H1 (cell line): Measurements from ENCODE around the gene NMRK2. TPM values are rescaled to one million over a fixed set of nuclear protein-coding genes. Genes with fewer than 3 reads are reported as not detected.
A peak's percentile ranks its signal among the peaks of the same experiment; 100 is the strongest.

Source experiments
- ATF2 ChIP-seq: IDR thresholded peaks from 2 replicates; pipeline ENCODE4 v1.6.1; 2012; ENCODE audit warnings: low read length, inconsistent platforms
- CBX5 ChIP-seq: fragments of 300-800, 300-1000 bp; sonication (generic); IDR thresholded peaks from 2 replicates; pipeline ENCODE4 v1.7.1; 2016; ENCODE audit warnings: antibody characterized with exemption, low read length, low read depth
- CTBP2 ChIP-seq: IDR thresholded peaks from 2 replicates; pipeline ENCODE4 v1.7.0; 2011; ENCODE audit warnings: borderline replicate concordance, mild to moderate bottlenecking, moderate library complexity, mixed read lengths, low read length; ENCODE audit not compliant: insufficient read depth, insufficient read length
- FOSL1 ChIP-seq: IDR thresholded peaks from 2 replicates; pipeline ENCODE4 v1.6.1; 2011; ENCODE audit warnings: mild to moderate bottlenecking, low read depth, low read length, moderate library complexity; ENCODE audit not compliant: insufficient read depth
- GABPA ChIP-seq: IDR thresholded peaks from 2 replicates; pipeline ENCODE4 v1.6.1; 2011; ENCODE audit warnings: mild to moderate bottlenecking, low read length, moderate library complexity, borderline replicate concordance; ENCODE audit not compliant: insufficient read depth
- HDAC2 ChIP-seq, 2 experiments: fragments of 300-600 bp in 1 of 2; sonication (generic) in 1 of 2; IDR thresholded peaks; 2 replicates each; pipeline ENCODE4 v1.6.1; 2011 to 2012; ENCODE audit warnings: low read depth in 2 of 2, low read length in 2 of 2, mild to moderate bottlenecking in 2 of 2, moderate library complexity in 2 of 2, borderline replicate concordance in 1 of 2, inconsistent platforms in 1 of 2
- JUND ChIP-seq: IDR thresholded peaks from 2 replicates; pipeline ENCODE4 v1.6.1; 2011; ENCODE audit warnings: mild to moderate bottlenecking, improper control_type of control experiment, low read length
- KDM1A ChIP-seq: fragments of 200-600, 300-600 bp; sonication (generic); IDR thresholded peaks from 2 replicates; pipeline ENCODE4 v1.7.1; 2016; ENCODE audit warnings: mild to moderate bottlenecking, low read length, borderline replicate concordance
- KDM5A ChIP-seq: fragments of 200-600 bp; IDR thresholded peaks from 2 replicates; pipeline ENCODE4 v1.7.1; 2012; ENCODE audit warnings: mild to moderate bottlenecking, low read length, inconsistent platforms, mixed read lengths
- NANOG ChIP-seq: IDR thresholded peaks from 2 replicates; pipeline ENCODE4 v1.6.1; 2011; ENCODE audit warnings: low read length, low read depth, mild to moderate bottlenecking, inconsistent platforms; ENCODE audit not compliant: insufficient read depth, poor library complexity, severe bottlenecking
- POLR2A ChIP-seq, 2 experiments: IDR thresholded peaks; 1 replicate in 1 of 2; 2 replicates in 1 of 2; pipeline ENCODE4 v1.6.1; 2011; ENCODE audit warnings: low read depth in 2 of 2, low read length in 2 of 2, mild to moderate bottlenecking in 2 of 2; ENCODE audit errors: control extremely low read depth in 1 of 2
- RBBP5 ChIP-seq: IDR thresholded peaks from 2 replicates; pipeline ENCODE4 v1.7.1; 2012; ENCODE audit warnings: low read depth, mild to moderate bottlenecking, inconsistent platforms, low read length, moderate library complexity, borderline replicate concordance
- SAP30 ChIP-seq: fragments of 300-600 bp; sonication (generic); IDR thresholded peaks from 2 replicates; pipeline ENCODE4 v1.7.1; 2012; ENCODE audit warnings: low read length, moderate library complexity, mild to moderate bottlenecking, inconsistent platforms; ENCODE audit not compliant: insufficient read depth, insufficient replicate concordance
- SIN3A ChIP-seq, 2 experiments: IDR thresholded peaks in 1 of 2; conservative IDR thresholded peaks in 1 of 2; 2 replicates each; pipeline ENCODE4 v1.6.1; 2011 to 2012; ENCODE audit warnings: low read length in 2 of 2, improper control_type of control experiment in 1 of 2, low read depth in 1 of 2, mild to moderate bottlenecking in 1 of 2
- SRF ChIP-seq: IDR thresholded peaks from 2 replicates; pipeline ENCODE4 v1.6.1; 2011; ENCODE audit warnings: mild to moderate bottlenecking, low read depth, low read length, moderate library complexity
- SUZ12 ChIP-seq: fragments of 200-600 bp; sonication (generic); IDR thresholded peaks from 2 replicates; pipeline ENCODE4 v1.6.1; 2012; ENCODE audit warnings: mild to moderate bottlenecking, inconsistent platforms, low read length, moderate library complexity, mixed read lengths
- TAF1 ChIP-seq: IDR thresholded peaks from 2 replicates; pipeline ENCODE4 v1.6.1; 2011; ENCODE audit warnings: mild to moderate bottlenecking, low read depth, low read length
- USF2 ChIP-seq: IDR thresholded peaks from 2 replicates; pipeline ENCODE4 v1.6.1; 2011; ENCODE audit warnings: low read length, improper control_type of control experiment
- ZNF274 ChIP-seq: IDR thresholded peaks from 2 replicates; pipeline ENCODE4 v1.7.0; 2012; ENCODE audit warnings: low read length, borderline replicate concordance; ENCODE audit errors: extremely low read depth
- polyA plus RNA-seq, 7 experiments: library from polyadenylated mRNA; depleted of rRNA in 3 of 7; stranded (reverse) in 5 of 7; unstranded in 2 of 7; fragments of >200 nt in 5 of 7; fragments of 200-250 nt in 2 of 7; gene quantifications; 1 replicate in 5 of 7; 2 replicates in 1 of 7; 4 replicates in 1 of 7; pipeline versions ENCODE4 v1.2.1 to v1.2.3, GENCODE V29; 2011 to 2013; ENCODE audit warnings: missing spikeins in 2 of 7, mixed read lengths in 2 of 7
- total RNA-seq: library from RNA; stranded (reverse); fragmentation: NEBNext Ultra II Directional; extraction: Animal tissue kit (Norgen Biotek cat#: 25700); gene quantifications from 2 replicates; pipeline ENCODE4 v1.2.1, GENCODE V29; 2021

NMRK2 gene
- total and polyA plus RNA-seq, 2 of the 8 experiments (the other 6 are each of a cell fraction or from before 2014, with no cell fraction given): 87.4 to 206 TPM

GRCh38 chr19:3968556-3969434 lies 35.9 kb downstream of the NMRK2 start (continued):
- TF ChIP-seq ATF2 (peak; percentile 100), TAF1 (no peak; the same call in 1 of the 2 replicates), SUZ12 (no peak), CBX5 (no peak), NANOG (no peak), RBBP5 (no peak), JUND (peak; percentile 100), SRF (peak; percentile 99), USF2 (0 out of 2 replicates have a peak, but pooled peaks have one; percentile 9), KDM1A (no peak; the same call in 1 of the 2 replicates), CTBP2 (no peak), GABPA (no peak), KDM5A (no peak), FOSL1 (no peak), SIN3A (conservative IDR thresholded peaks at IDR 0.05 in 1 of 2, IDR thresholded peaks at IDR 0.05 in 1 of 2; ENCODE audit: low read depth in 1 of 2, low read length in 2 of 2) (peak in 1 of 2 experiments; percentile 89; a peak in 3 of 4 replicates), HDAC2 (IDR thresholded peaks at IDR 0.05; ENCODE audit: borderline replicate concordance in 1 of 2, low read depth in 2 of 2, low read length in 2 of 2) (0 out of 4 replicates have a peak, but pooled peaks of 1 of the 2 experiments have one; percentile 23), POLR2A (IDR thresholded peaks at IDR 0.05; ENCODE audit: control extremely low read depth in 1 of 2, low read depth in 2 of 2, low read length in 2 of 2) (peak; percentile 37 to 71), SAP30 (peak; percentile 64), ZNF274 (no peak)
